ENCODE results near the gene TM7SF3.

GRCh38 chr12:27014859-27015729 lies 910 bp upstream of the TM7SF3 start:
- TF ChIP-seq CTCF (conservative IDR thresholded peaks at IDR 0.05 in 1 of 2, IDR thresholded peaks at IDR 0.05 in 1 of 2; ENCODE audit: low read depth in 1 of 2, low read length in 2 of 2) (peak in 1 of 2 donors; percentile 14), EZH2 (IDR thresholded peaks at IDR 0.05; ENCODE audit: low read length, missing control alignments) (no peak)

All from fibroblast of lung (primary cell).